DND-41 (cell line): ENCODE measurements around the gene LAMA4.

Experiments
- ATAC-seq: fragments of 200-7000 bp; cut with Tn5 transposase; 3 replicates; pipeline ENCODE4 v1.9.1; 2021; ENCODE audit warnings: low read depth; ENCODE audit not compliant: insufficient read depth
- DNase-seq: peaks from one replicate; pipeline ENCODE4 v3.0.0-alpha.2; 2020
- H2AFZ ChIP-seq: 2 replicates; pipeline ENCODE4 v1.6.0; 2012; ENCODE audit warnings: low read depth, low read length
- H3K27ac ChIP-seq: 2 replicates; pipeline ENCODE4 v1.5.1; 2012; ENCODE audit warnings: low read length, inconsistent platforms
- H3K27me3 ChIP-seq: fragments of 200-600 bp; sonication (generic); 2 replicates; pipeline ENCODE4 v1.6.0; 2012; ENCODE audit warnings: low read length, mild to moderate bottlenecking, inconsistent platforms; ENCODE audit not compliant: insufficient read depth, poor library complexity
- H3K36me3 ChIP-seq: 2 replicates; pipeline ENCODE4 v1.5.1; 2012; ENCODE audit warnings: low read length, inconsistent platforms; ENCODE audit not compliant: insufficient read depth
- H3K4me1 ChIP-seq: 2 replicates; pipeline ENCODE4 v1.5.1; 2012; ENCODE audit warnings: mild to moderate bottlenecking, low read length; ENCODE audit not compliant: insufficient read depth
- H3K4me2 ChIP-seq: 2 replicates; pipeline ENCODE4 v1.6.0; 2012; ENCODE audit warnings: mild to moderate bottlenecking, moderate library complexity, low read length, inconsistent platforms; ENCODE audit not compliant: insufficient read depth
- H3K4me3 ChIP-seq, 2 experiments: fragments of 200-600 bp in 1 of 2; shearing (Covaris generic) in 1 of 2; 2 replicates each; pipeline ENCODE4 v1.5.1; 2012 to 2016; ENCODE audit warnings: inconsistent platforms in 2 of 2, low read length in 2 of 2, mild to moderate bottlenecking in 2 of 2, low read depth in 1 of 2, moderate library complexity in 1 of 2
- H3K79me2 ChIP-seq: 2 replicates; pipeline ENCODE4 v1.6.0; 2012; ENCODE audit warnings: low read length, inconsistent platforms; ENCODE audit not compliant: insufficient read depth
- H3K9ac ChIP-seq: 2 replicates; pipeline ENCODE4 v1.6.0; 2012; ENCODE audit warnings: low read depth, mild to moderate bottlenecking, inconsistent platforms, low read length, moderate library complexity
- H3K9me3 ChIP-seq: 2 replicates; pipeline ENCODE4 v1.5.1; 2012; ENCODE audit warnings: low read length, moderate library complexity, mild to moderate bottlenecking, inconsistent platforms; ENCODE audit not compliant: insufficient read depth, severe bottlenecking
- H4K20me1 ChIP-seq: 2 replicates; pipeline ENCODE4 v1.6.0; 2012; ENCODE audit warnings: low read length; ENCODE audit not compliant: insufficient read depth
- EZH2 ChIP-seq: IDR thresholded peaks from 3 replicates; pipeline ENCODE4 v1.6.1; 2012; ENCODE audit warnings: borderline replicate concordance, low read depth, mild to moderate bottlenecking, moderate library complexity, low read length, inconsistent platforms; ENCODE audit not compliant: severe bottlenecking
- TF ChIP-seq, protein P1 (sequence below): IDR thresholded peaks from 2 replicates; pipeline ENCODE4 v1.5.1; 2012; ENCODE audit warnings: borderline replicate concordance, low read length, moderate library complexity, mild to moderate bottlenecking; ENCODE audit not compliant: poor library complexity, severe bottlenecking; ENCODE audit errors: extremely low read depth

Gene LAMA4

GRCh38 chr6:112117554-112117953 lies 136.8 kb downstream of the LAMA4 start:
- H3K9me3 ChIP-seq: no peaks in the 10 kb centered on the region
- H3K4me1 ChIP-seq: no peaks in the 10 kb centered on the region
- no peaks in the 10 kb centered on the region for H4K20me1 ChIP-seq
- TF ChIP-seq, protein P1, sequence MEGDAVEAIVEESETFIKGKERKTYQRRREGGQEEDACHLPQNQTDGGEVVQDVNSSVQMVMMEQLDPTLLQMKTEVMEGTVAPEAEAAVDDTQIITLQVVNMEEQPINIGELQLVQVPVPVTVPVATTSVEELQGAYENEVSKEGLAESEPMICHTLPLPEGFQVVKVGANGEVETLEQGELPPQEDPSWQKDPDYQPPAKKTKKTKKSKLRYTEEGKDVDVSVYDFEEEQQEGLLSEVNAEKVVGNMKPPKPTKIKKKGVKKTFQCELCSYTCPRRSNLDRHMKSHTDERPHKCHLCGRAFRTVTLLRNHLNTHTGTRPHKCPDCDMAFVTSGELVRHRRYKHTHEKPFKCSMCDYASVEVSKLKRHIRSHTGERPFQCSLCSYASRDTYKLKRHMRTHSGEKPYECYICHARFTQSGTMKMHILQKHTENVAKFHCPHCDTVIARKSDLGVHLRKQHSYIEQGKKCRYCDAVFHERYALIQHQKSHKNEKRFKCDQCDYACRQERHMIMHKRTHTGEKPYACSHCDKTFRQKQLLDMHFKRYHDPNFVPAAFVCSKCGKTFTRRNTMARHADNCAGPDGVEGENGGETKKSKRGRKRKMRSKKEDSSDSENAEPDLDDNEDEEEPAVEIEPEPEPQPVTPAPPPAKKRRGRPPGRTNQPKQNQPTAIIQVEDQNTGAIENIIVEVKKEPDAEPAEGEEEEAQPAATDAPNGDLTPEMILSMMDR: no peak
- no peak for TF ChIP-seq EZH2
- no peak overlapping the region for H3K27ac ChIP-seq
- H3K4me3 ChIP-seq: no peak overlapping the region
- no peaks in the 10 kb centered on the region for H3K36me3 ChIP-seq
- no peak for DNase-seq
- no peaks in the 10 kb centered on the region for H3K79me2 ChIP-seq
- no peak for ATAC-seq
- no peak overlapping the region for H3K4me2 ChIP-seq
- peaks cover 22% of the 10 kb centered on the region for H3K27me3 ChIP-seq
- H2AFZ ChIP-seq: no peak overlapping the region
- no peak overlapping the region for H3K9ac ChIP-seq

GRCh38 chr6:112116221-112116620 lies 138.1 kb downstream of the LAMA4 start:
- DNase-seq (no peak), ATAC-seq (no peak)
- Histone ChIP-seq H3K36me3 (no peaks in the 10 kb centered on the region), H3K27ac (no peak overlapping the region), H3K27me3 (peaks cover 32% of the 10 kb centered on the region), H3K79me2 (no peaks in the 10 kb centered on the region), H3K4me3 (no peak overlapping the region), H3K4me1 (no peaks in the 10 kb centered on the region), H3K9ac (no peak overlapping the region), H4K20me1 (no peaks in the 10 kb centered on the region), H2AFZ (no peak overlapping the region), H3K9me3 (no peaks in the 10 kb centered on the region), H3K4me2 (no peak overlapping the region)
- TF ChIP-seq, protein P1: no peak
- TF ChIP-seq EZH2: no peak

GRCh38 chr6:112114577-112115223 lies 139.7 kb downstream of the LAMA4 start:
- Histone ChIP-seq H3K9ac (no peak overlapping the region), H3K27me3 (peaks cover 32% of the 10 kb centered on the region), H3K79me2 (no peaks in the 10 kb centered on the region), H4K20me1 (no peaks in the 10 kb centered on the region), H3K4me3 (no peak overlapping the region), H3K4me2 (no peak overlapping the region), H2AFZ (no peak overlapping the region), H3K27ac (no peak overlapping the region), H3K36me3 (no peaks in the 10 kb centered on the region), H3K9me3 (no peaks in the 10 kb centered on the region), H3K4me1 (no peaks in the 10 kb centered on the region)
- DNase-seq: no peak
- ATAC-seq: no peak
- TF ChIP-seq EZH2: no peak
- TF ChIP-seq, protein P1: no peak

GRCh38 chr6:112113918-112114317 lies 140.4 kb downstream of the LAMA4 start:
- ATAC-seq (no peak), DNase-seq (no peak)
- H2AFZ ChIP-seq: no peak overlapping the region
- no peaks in the 10 kb centered on the region for H4K20me1 ChIP-seq
- H3K4me2 ChIP-seq: no peak overlapping the region
- H3K9ac ChIP-seq: no peak overlapping the region
- H3K79me2 ChIP-seq: no peaks in the 10 kb centered on the region
- TF ChIP-seq EZH2: no peak
- TF ChIP-seq, protein P1: no peak
- no peaks in the 10 kb centered on the region for H3K4me1 ChIP-seq
- no peak overlapping the region for H3K27ac ChIP-seq
- peaks cover 37% of the 10 kb centered on the region for H3K27me3 ChIP-seq
- H3K9me3 ChIP-seq: no peaks in the 10 kb centered on the region
- no peak overlapping the region for H3K4me3 ChIP-seq
- H3K36me3 ChIP-seq: no peaks in the 10 kb centered on the region
